Astrocyte of the cerebellum (primary cell): ENCODE measurements around the gene MTHFSD.
A peak's percentile ranks its signal among the peaks of the same experiment; 100 is the strongest.

Experiments used
- DNase-seq: peaks from one replicate; pipeline ENCODE4 v3.0.0-alpha.2; 2011; ENCODE audit warnings: low read depth
- H3K4me3 ChIP-seq: 2 replicates; pipeline ENCODE4 v1.5.1; 2011; ENCODE audit warnings: mild to moderate bottlenecking, low read depth, low read length, moderate library complexity
- in situ Hi-C: cut with HindIII; loops from 2 replicates; pipeline ENCODE4 v1.10.0; 2017; ENCODE audit warnings: low sequenced_read_pairs
- TF ChIP-seq, protein P1 (sequence below): IDR thresholded peaks from 2 replicates; pipeline ENCODE4 v1.5.1; 2012; ENCODE audit warnings: low read length, low read depth, moderate library complexity, mild to moderate bottlenecking; ENCODE audit errors: missing control alignments

The MTHFSD gene

DNA sequence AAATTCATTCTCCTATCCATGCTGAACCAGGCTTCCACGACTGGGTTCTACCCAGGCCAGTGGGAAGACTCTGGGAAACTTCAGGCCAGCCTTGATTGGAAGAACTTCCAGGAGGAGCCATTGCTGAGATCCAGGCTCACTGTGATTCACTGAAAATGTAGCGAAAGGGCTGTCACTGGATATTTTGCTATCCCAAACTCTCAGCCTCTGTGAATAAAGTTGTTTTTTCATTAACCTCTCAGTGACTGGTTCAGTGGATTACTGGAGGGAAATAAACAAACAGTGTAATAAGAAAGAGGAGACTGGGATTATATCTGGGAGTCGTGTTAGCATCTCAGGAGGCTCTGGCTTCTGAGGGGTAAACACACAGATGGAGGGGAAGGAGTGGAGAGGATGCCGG is 26.4 kb upstream of the MTHFSD start:
- H3K4me3 ChIP-seq, result no peak overlapping the region
- TF ChIP-seq, protein P1, sequence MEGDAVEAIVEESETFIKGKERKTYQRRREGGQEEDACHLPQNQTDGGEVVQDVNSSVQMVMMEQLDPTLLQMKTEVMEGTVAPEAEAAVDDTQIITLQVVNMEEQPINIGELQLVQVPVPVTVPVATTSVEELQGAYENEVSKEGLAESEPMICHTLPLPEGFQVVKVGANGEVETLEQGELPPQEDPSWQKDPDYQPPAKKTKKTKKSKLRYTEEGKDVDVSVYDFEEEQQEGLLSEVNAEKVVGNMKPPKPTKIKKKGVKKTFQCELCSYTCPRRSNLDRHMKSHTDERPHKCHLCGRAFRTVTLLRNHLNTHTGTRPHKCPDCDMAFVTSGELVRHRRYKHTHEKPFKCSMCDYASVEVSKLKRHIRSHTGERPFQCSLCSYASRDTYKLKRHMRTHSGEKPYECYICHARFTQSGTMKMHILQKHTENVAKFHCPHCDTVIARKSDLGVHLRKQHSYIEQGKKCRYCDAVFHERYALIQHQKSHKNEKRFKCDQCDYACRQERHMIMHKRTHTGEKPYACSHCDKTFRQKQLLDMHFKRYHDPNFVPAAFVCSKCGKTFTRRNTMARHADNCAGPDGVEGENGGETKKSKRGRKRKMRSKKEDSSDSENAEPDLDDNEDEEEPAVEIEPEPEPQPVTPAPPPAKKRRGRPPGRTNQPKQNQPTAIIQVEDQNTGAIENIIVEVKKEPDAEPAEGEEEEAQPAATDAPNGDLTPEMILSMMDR, result no peak
- no peak for DNase-seq
- in situ Hi-C loops, result loop anchor here (5.0 kb wide), 1 partner anchor 236 kb away; no protein-coding TSS in a partner anchor

DNA sequence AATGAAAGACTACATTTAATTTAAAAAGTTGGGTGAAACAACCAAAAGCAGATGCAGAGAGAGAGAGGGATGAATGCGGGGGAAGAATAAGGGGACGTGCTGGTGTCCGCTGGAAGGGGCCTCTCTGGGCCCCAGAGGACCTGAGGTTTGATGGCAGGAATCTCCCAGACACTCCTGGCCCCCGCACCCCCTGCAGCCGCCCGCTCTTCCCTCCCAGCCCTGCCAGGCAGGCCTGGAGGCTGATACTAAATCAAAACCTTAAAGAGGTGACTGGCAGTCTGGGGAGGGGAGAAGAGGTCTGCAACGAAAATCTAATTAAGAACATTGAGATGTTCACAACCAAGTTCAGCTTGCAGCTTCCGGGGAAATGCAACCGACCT is 25.7 kb upstream of the MTHFSD start:
- DNase-seq, result no peak
- TF ChIP-seq, protein P1, result no peak
- H3K4me3 ChIP-seq, result peak overlapping the region; percentile 51
- in situ Hi-C loops, result loop anchor here (5.0 kb wide), 1 partner anchor 237 kb away; no protein-coding TSS in a partner anchor

GRCh38 chr16:86580063-86580790 is 25.2 kb upstream of the MTHFSD start:
- DNase-seq, result no peak

DNA sequence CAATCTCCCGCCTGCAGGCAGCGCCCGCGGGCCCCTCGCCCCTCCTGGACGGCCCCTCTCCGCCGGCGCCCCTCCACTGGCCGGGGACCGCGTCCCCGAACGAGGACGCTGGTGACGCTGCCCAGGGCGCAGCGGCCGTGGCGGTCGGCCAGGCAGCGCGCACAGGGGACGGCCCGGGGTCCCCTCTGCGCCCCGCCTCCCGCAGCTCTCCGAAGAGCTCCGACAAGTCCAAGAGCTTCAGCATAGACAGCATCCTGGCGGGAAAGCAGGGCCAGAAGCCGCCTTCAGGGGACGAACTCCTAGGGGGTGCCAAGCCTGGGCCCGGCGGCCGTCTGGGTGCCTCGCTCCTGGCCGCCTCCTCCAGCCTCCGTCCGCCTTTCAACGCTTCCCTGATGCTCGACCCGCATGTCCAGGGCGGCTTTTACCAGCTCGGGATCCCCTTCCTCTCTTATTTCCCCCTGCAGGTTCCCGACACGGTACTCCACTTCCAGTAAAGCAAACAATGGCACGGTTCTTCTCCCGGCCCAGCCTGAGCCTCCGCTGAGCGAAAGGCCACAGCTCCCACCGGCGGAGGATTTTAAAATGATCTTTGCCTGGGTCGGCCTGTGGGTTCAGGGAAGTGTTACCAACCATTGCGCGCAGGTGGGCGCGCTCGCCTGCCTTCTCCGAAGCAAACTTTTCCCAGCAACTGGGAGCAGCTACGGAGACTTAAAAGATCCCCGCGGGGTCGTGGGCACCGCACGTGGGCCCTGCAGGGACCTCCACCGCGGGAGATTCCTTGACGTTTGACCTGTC is 24.4 kb upstream of the MTHFSD start:
- TF ChIP-seq, protein P1, result peak; percentile 13
- no peak for DNase-seq
- peak overlapping the region; percentile 51 for H3K4me3 ChIP-seq
- in situ Hi-C loops, result loop anchor here (5.0 kb wide), 1 partner anchor 238 kb away; no protein-coding TSS in a partner anchor

More at GRCh38 chr16:86580063-86580790, 25.2 kb upstream of the MTHFSD start:
- TF ChIP-seq, protein P1, result no peak
- peak overlapping the region; percentile 51 for H3K4me3 ChIP-seq
- in situ Hi-C loops, result loop anchor here (5.0 kb wide), 1 partner anchor 237 kb away; no protein-coding TSS in a partner anchor

DNA sequence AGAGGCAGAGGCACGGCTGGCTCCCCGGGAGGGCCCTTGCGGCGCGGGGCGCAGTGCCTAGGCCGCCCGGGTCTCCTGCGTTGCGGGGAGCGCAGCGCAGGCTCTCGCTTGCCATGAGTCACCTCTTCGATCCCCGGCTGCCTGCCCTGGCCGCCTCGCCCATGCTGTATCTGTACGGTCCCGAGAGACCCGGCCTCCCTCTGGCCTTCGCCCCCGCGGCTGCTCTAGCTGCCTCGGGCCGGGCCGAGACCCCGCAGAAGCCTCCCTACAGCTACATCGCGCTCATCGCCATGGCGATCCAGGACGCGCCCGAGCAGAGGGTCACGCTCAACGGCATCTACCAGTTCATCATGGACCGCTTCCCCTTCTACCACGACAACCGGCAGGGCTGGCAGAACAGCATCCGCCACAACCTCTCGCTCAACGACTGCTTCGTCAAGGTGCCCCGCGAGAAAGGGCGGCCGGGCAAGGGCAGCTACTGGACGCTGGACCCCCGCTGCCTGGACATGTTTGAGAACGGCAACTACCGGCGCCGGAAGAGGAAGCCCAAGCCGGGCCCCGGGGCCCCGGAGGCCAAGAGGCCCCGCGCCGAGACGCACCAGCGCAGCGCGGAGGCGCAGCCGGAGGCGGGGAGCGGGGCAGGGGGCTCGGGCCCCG is 23.7 kb upstream of the MTHFSD start:
- in situ Hi-C loops, result no loop called here
- TF ChIP-seq, protein P1, result no peak
- peak overlapping the region; percentile 51 for H3K4me3 ChIP-seq
- no peak for DNase-seq

- TF ChIP-seq, protein P1, result no peak
- in situ Hi-C loops, result no loop called here
- DNase-seq, result no peak
- H3K4me3 ChIP-seq, result peak within 1 kb of the TSS; percentile 51
These were observed 23.1 kb upstream of the MTHFSD start, which contains the start of gene FOXL1 for GRCh38 chr16:86578061-86578599. FOXL1 (plus strand) TSS chr16:86578549; CDS start chr16:86578724, 175 bp downstream.
